Epithelial cell of proximal tubule (primary cell): ENCODE measurements around the gene ASAH2. TPM values are rescaled to one million over a fixed set of nuclear protein-coding genes. Genes with fewer than 3 reads are reported as not detected.

Source experiments
- total RNA-seq: library from RNA; depleted of rRNA; stranded (reverse); fragments of >200 nt; gene quantifications from 2 replicates; pipeline ENCODE4 v1.2.3, GENCODE V29; 2015

Gene ASAH2
- total RNA-seq, 1 donor from 2014 or later, result 0.46 TPM

Other genes starting within 250 kb of the ASAH2 start
- gene WASHC2A, start 183.6 kb downstream of the ASAH2 start, total RNA-seq, result 17.2 and 22.2 TPM in 2 replicates